IMR-90 (cell line): ENCODE data around the gene STK17B. TPM values are rescaled to one million over a fixed set of nuclear protein-coding genes. Genes with fewer than 3 reads are reported as not detected.

Experiments used
- ATAC-seq: fragments of 200-7000 bp; cut with Tn5 transposase; 2 replicates; pipeline ENCODE4 v1.9.1; 2020; ENCODE audit warnings: low read depth, mild to moderate bottlenecking, moderate library complexity
- BruUV-seq: library from RNA; stranded (reverse); fragments of 400-500 nt; replicated peaks from 2 replicates; lab custom pipeline; 2021; lab: Mats Ljungman, UMichigan
- CTCF ChIA-PET: fragments of 300-600 bp; formaldehyde crosslinking; extraction: SDS; loops from one replicate; lab custom pipeline; 2021; ENCODE audit warnings: antibody characterized with exemption; lab: Yijun Ruan, JAX
- POLR2A ChIA-PET: fragments of 300-600 bp; sonication (Branson Sonifier 250); formaldehyde crosslinking; loops from one replicate; lab custom pipeline; 2022; ENCODE audit warnings: antibody characterized with exemption; ENCODE audit not compliant: unreplicated experiment; lab: Charles Lee
- DNase-seq: peaks from one replicate; pipeline ENCODE4 v3.0.0; 2013
- H2AFZ ChIP-seq: replicated peaks from 2 replicates; pipeline ENCODE3; 2013; ENCODE audit warnings: low read length, mild to moderate bottlenecking; ENCODE audit not compliant: poor library complexity
- H2AK5ac ChIP-seq: 2 replicates; pipeline ENCODE4 v1.6.1; 2013; ENCODE audit warnings: low read depth, low read length, inconsistent platforms
- H2AK9ac ChIP-seq: replicated peaks from 2 replicates; pipeline ENCODE3; 2013; ENCODE audit warnings: mild to moderate bottlenecking, low read depth, low read length, moderate library complexity; ENCODE audit not compliant: poor library complexity
- H2BK120ac ChIP-seq: 2 replicates; pipeline ENCODE4 v1.6.1; 2013; ENCODE audit warnings: low read depth, low read length, inconsistent platforms
- H2BK15ac ChIP-seq: 3 replicates; pipeline ENCODE4 v1.6.1; 2013; ENCODE audit warnings: low read depth, low read length, inconsistent platforms
- H2BK20ac ChIP-seq: 2 replicates; pipeline ENCODE4 v1.6.1; 2013; ENCODE audit warnings: low read depth, mild to moderate bottlenecking, inconsistent platforms, low read length, moderate library complexity
- H2BK5ac ChIP-seq: 2 replicates; pipeline ENCODE4 v1.6.1; 2013; ENCODE audit warnings: mild to moderate bottlenecking, low read depth, low read length, inconsistent platforms; ENCODE audit not compliant: poor library complexity, severe bottlenecking
- H3K14ac ChIP-seq: replicated peaks from 2 replicates; pipeline ENCODE4 v1.6.1; 2013; ENCODE audit warnings: low read depth, low read length, inconsistent platforms
- H3K18ac ChIP-seq: 2 replicates; pipeline ENCODE4 v1.6.1; 2013; ENCODE audit warnings: low read depth, low read length, control low read depth
- H3K23ac ChIP-seq: 2 replicates; pipeline ENCODE4 v1.6.1; 2013; ENCODE audit warnings: low read depth, low read length, inconsistent platforms
- H3K27ac ChIP-seq: 2 replicates; pipeline ENCODE4 v1.5.1; 2013; ENCODE audit warnings: mild to moderate bottlenecking, control low read depth, low read length; ENCODE audit not compliant: insufficient read depth
- H3K27me3 ChIP-seq: 2 replicates; pipeline ENCODE4 v1.6.1; 2013; ENCODE audit warnings: low read length; ENCODE audit not compliant: control insufficient read depth, insufficient read depth
- H3K36me3 ChIP-seq: 2 replicates; pipeline ENCODE4 v1.6.1; 2013; ENCODE audit warnings: low read length, mixed read lengths; ENCODE audit not compliant: control insufficient read depth, insufficient read depth
- H3K4ac ChIP-seq: 2 replicates; pipeline ENCODE4 v1.6.1; 2013; ENCODE audit warnings: low read depth, low read length, inconsistent platforms
- H3K4me1 ChIP-seq: 2 replicates; pipeline ENCODE4 v1.6.1; 2013; ENCODE audit warnings: low read length, mixed read lengths; ENCODE audit not compliant: control insufficient read depth, insufficient read depth
- H3K4me2 ChIP-seq: 2 replicates; pipeline ENCODE4 v1.6.1; 2013; ENCODE audit warnings: low read depth, mild to moderate bottlenecking, control low read depth, low read length, moderate library complexity
- H3K4me3 ChIP-seq: 2 replicates; pipeline ENCODE4 v1.5.1; 2013; ENCODE audit warnings: low read depth, mild to moderate bottlenecking, control low read depth, low read length, moderate library complexity; ENCODE audit not compliant: insufficient read depth
- H3K56ac ChIP-seq: 2 replicates; pipeline ENCODE4 v1.6.1; 2013; ENCODE audit warnings: low read length, inconsistent platforms; ENCODE audit not compliant: insufficient read depth; ENCODE audit errors: extremely low read depth
- H3K79me1 ChIP-seq, 2 experiments: 2 replicates each; pipeline ENCODE4 v1.6.1; 2013; ENCODE audit warnings: low read length in 2 of 2, inconsistent platforms in 1 of 2, low read depth in 1 of 2
- H3K9ac ChIP-seq: 2 replicates; pipeline ENCODE4 v1.6.1; 2013; ENCODE audit warnings: low read depth, low read length, control low read depth
- H3K9me1 ChIP-seq: 2 replicates; pipeline ENCODE4 v1.6.1; 2013; ENCODE audit warnings: low read length, inconsistent platforms; ENCODE audit not compliant: insufficient read depth
- H3K9me3 ChIP-seq: 2 replicates; pipeline ENCODE4 v1.6.1; 2013; ENCODE audit warnings: low read length; ENCODE audit not compliant: control insufficient read depth, insufficient read depth
- H4K20me1 ChIP-seq: 2 replicates; pipeline ENCODE4 v1.6.1; 2013; ENCODE audit warnings: low read length, inconsistent platforms; ENCODE audit not compliant: insufficient read depth
- H4K5ac ChIP-seq: 2 replicates; pipeline ENCODE4 v1.6.1; 2013; ENCODE audit warnings: mild to moderate bottlenecking, low read depth, low read length, control low read depth
- H4K8ac ChIP-seq, 2 experiments: 2 replicates each; pipeline ENCODE4 v1.6.1; 2013; ENCODE audit warnings: low read depth in 2 of 2, low read length in 2 of 2, control low read depth in 1 of 2, inconsistent platforms in 1 of 2
- H4K91ac ChIP-seq: 2 replicates; pipeline ENCODE4 v1.6.1; 2013; ENCODE audit warnings: low read depth, low read length, inconsistent platforms; ENCODE audit not compliant: insufficient read depth
- BHLHE40 ChIP-seq: fragments of 150-350 bp; IDR thresholded peaks from 2 replicates; pipeline ENCODE4 v1.6.1; 2016; ENCODE audit warnings: mild to moderate bottlenecking, low read depth, low read length
- CEBPB ChIP-seq: IDR thresholded peaks from 2 replicates; pipeline ENCODE4 v1.6.1; 2012; ENCODE audit warnings: low read depth, low read length, improper control_type of control experiment
- CHD1 ChIP-seq: IDR thresholded peaks from 2 replicates; pipeline ENCODE4 v1.6.1; 2012; ENCODE audit warnings: low read depth, low read length, improper control_type of control experiment
- FOS ChIP-seq: fragments of 150-350 bp; IDR thresholded peaks from 2 replicates; pipeline ENCODE4 v1.6.1; 2016; ENCODE audit warnings: low read depth, low read length
- MAZ ChIP-seq: IDR thresholded peaks from 2 replicates; pipeline ENCODE4 v1.6.1; 2012; ENCODE audit warnings: low read depth, mild to moderate bottlenecking, low read length, improper control_type of control experiment, moderate library complexity, borderline replicate concordance
- MXI1 ChIP-seq: IDR thresholded peaks from 2 replicates; pipeline ENCODE4 v1.6.1; 2012; ENCODE audit warnings: low read depth, mild to moderate bottlenecking, low read length, moderate library complexity, borderline replicate concordance
- NFE2L2 ChIP-seq: fragments of 150-350 bp; IDR thresholded peaks from 2 replicates; pipeline ENCODE4 v1.6.1; 2016; ENCODE audit warnings: low read depth, mild to moderate bottlenecking, low read length
- RCOR1 ChIP-seq: IDR thresholded peaks from 2 replicates; pipeline ENCODE4 v1.6.1; 2012; ENCODE audit warnings: mild to moderate bottlenecking, low read length, improper control_type of control experiment; ENCODE audit not compliant: insufficient replicate concordance
- RFX5 ChIP-seq: IDR thresholded peaks from 2 replicates; pipeline ENCODE4 v1.8.0; 2012; ENCODE audit warnings: low read depth, mild to moderate bottlenecking, low read length, moderate library complexity
- SMC3 ChIP-seq: fragments of 150-350 bp; IDR thresholded peaks from 2 replicates; pipeline ENCODE4 v1.6.1; 2016; ENCODE audit warnings: low read depth, mild to moderate bottlenecking, antibody characterized with exemption, low read length, moderate library complexity
- WGBS, 2 experiments: methylation state at CpG; one replicate each; pipeline versions ENCODE4 v1.1.5 to v1.1.7; 2013; ENCODE audit warnings: missing lambda C conversion rate in 2 of 2; ENCODE audit not compliant: insufficient read length in 1 of 2; ENCODE audit errors: extremely low coverage in 2 of 2; 5-methylcytosine and 5-hydroxymethylcytosine counted together
- dilution Hi-C: fragments of 300-500 bp; cut with HindIII; formaldehyde crosslinking; loops from one replicate; pipeline ENCODE4 v1.14.3; 2018; ENCODE audit warnings: low sequenced_read_pairs; ENCODE audit not compliant: unreplicated experiment
- in situ Hi-C: fragments of 300-500 bp; cut with MboI; formaldehyde crosslinking; loops from 3 replicates; pipeline ENCODE4 v1.14.3; 2019; ENCODE audit warnings: low sequenced_read_pairs, inconsistent platforms, mixed read lengths
- intact Hi-C: fragments of 100-400 bp; cut with micrococcal nuclease; formaldehyde crosslinking; loops from 2 replicates; pipeline ENCODE4 v1.10.0; 2022
- polyA plus RNA-seq, 3 experiments: library from polyadenylated mRNA; depleted of rRNA; stranded (reverse); fragments of >200 nt; gene quantifications; 2 replicates each; pipeline ENCODE4 v1.2.3, GENCODE V29; 2012; ENCODE audit warnings: low replicate concordance in 1 of 3
- total RNA-seq: library from RNA; depleted of rRNA; stranded (reverse); fragments of >200 nt; gene quantifications from 2 replicates; pipeline ENCODE4 v1.2.3, GENCODE V29; 2012
- TF ChIP-seq, protein P1 (sequence below): fragments of 150-350 bp; IDR thresholded peaks from 2 replicates; pipeline ENCODE4 v1.6.1; 2016; ENCODE audit warnings: low read depth, mild to moderate bottlenecking, low read length, moderate library complexity, borderline replicate concordance
- TF ChIP-seq, protein P2 (sequence below): fragments of 150-350 bp; IDR thresholded peaks from 2 replicates; pipeline ENCODE4 v1.6.1; 2017; ENCODE audit warnings: mild to moderate bottlenecking, antibody characterized with exemption, low read length, low read depth
- TF ChIP-seq, protein P3 (sequence below): conservative IDR thresholded peaks from 2 replicates; pipeline ENCODE4 v1.5.1; 2012; ENCODE audit warnings: mild to moderate bottlenecking, low read depth, low read length, improper control_type of control experiment

The STK17B gene
- total and polyA plus RNA-seq, 2 of the 4 experiments (the other 2 are of a cell fraction) = 7.5 to 48.9 TPM

DNA sequence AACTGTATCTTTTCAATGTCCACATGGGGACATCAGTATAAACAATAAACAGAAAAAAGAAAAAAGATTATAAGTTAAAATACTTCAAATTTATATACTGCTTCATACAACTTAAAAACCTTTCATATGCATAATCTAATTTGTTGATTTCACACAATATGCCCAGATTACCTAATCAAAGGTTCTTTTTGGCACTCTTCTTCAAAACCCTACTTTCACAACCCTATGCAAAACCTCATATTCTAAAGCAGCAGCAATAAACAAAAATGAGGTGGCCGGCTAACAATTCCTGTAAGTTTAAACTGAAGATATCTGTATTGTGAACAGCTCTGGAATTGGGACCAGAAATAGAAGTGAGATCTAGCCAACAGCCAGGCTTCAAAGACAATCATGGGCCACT, 28.6 kb downstream of the STK17B start:
- no peak overlapping the region for H4K91ac ChIP-seq
- intact Hi-C loops = no loop called here
- no peak overlapping the region for H2AK5ac ChIP-seq
- ChIA-PET POLR2A (interaction anchor here (0.6 kb wide), 1 partner anchor 142 kb away, joined by 3 read pairs; no protein-coding TSS in a partner anchor), CTCF (no interaction called here)
- H3K4ac ChIP-seq = no peak overlapping the region
- H2BK15ac ChIP-seq = no peak overlapping the region
- H3K4me2 ChIP-seq = no peak overlapping the region
- no peak overlapping the region for H3K18ac ChIP-seq
- no peak overlapping the region for H3K4me3 ChIP-seq
- dilution Hi-C loops = no loop called here
- peaks cover 26% of the 10 kb centered on the region for H3K36me3 ChIP-seq
- no peak overlapping the region for H3K27ac ChIP-seq
- in situ Hi-C loops = no loop called here
- no peaks in the 10 kb centered on the region for H3K27me3 ChIP-seq
- H2BK20ac ChIP-seq = no peak overlapping the region
- ATAC-seq (no peak), DNase-seq (no peak)
- peaks cover 1% of the 10 kb centered on the region for H3K4me1 ChIP-seq
- H2AFZ ChIP-seq = no peak overlapping the region
- H4K5ac ChIP-seq = no peak overlapping the region
- H3K9me1 ChIP-seq = no peaks in the 10 kb centered on the region
- H2BK120ac ChIP-seq = no peak overlapping the region
- no TSS peak for BruUV-seq
- no peak for TF ChIP-seq MXI1
- no peak for TF ChIP-seq RFX5
- TF ChIP-seq NFE2L2 = no peak
- TF ChIP-seq SMC3 = no peak
- no peak for TF ChIP-seq BHLHE40
- TF ChIP-seq, protein P1, sequence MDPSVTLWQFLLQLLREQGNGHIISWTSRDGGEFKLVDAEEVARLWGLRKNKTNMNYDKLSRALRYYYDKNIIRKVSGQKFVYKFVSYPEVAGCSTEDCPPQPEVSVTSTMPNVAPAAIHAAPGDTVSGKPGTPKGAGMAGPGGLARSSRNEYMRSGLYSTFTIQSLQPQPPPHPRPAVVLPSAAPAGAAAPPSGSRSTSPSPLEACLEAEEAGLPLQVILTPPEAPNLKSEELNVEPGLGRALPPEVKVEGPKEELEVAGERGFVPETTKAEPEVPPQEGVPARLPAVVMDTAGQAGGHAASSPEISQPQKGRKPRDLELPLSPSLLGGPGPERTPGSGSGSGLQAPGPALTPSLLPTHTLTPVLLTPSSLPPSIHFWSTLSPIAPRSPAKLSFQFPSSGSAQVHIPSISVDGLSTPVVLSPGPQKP = no peak
- TF ChIP-seq, protein P2, sequence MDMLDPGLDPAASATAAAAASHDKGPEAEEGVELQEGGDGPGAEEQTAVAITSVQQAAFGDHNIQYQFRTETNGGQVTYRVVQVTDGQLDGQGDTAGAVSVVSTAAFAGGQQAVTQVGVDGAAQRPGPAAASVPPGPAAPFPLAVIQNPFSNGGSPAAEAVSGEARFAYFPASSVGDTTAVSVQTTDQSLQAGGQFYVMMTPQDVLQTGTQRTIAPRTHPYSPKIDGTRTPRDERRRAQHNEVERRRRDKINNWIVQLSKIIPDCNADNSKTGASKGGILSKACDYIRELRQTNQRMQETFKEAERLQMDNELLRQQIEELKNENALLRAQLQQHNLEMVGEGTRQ = no peak
- TF ChIP-seq, protein P3, sequence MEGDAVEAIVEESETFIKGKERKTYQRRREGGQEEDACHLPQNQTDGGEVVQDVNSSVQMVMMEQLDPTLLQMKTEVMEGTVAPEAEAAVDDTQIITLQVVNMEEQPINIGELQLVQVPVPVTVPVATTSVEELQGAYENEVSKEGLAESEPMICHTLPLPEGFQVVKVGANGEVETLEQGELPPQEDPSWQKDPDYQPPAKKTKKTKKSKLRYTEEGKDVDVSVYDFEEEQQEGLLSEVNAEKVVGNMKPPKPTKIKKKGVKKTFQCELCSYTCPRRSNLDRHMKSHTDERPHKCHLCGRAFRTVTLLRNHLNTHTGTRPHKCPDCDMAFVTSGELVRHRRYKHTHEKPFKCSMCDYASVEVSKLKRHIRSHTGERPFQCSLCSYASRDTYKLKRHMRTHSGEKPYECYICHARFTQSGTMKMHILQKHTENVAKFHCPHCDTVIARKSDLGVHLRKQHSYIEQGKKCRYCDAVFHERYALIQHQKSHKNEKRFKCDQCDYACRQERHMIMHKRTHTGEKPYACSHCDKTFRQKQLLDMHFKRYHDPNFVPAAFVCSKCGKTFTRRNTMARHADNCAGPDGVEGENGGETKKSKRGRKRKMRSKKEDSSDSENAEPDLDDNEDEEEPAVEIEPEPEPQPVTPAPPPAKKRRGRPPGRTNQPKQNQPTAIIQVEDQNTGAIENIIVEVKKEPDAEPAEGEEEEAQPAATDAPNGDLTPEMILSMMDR = no peak
- TF ChIP-seq MAZ = no peak
- TF ChIP-seq RCOR1 = no peak
- no peak for TF ChIP-seq FOS
- no peak for TF ChIP-seq CHD1
- no peak for TF ChIP-seq CEBPB
- 0 out of 2 replicates have a peak overlapping the region, but pooled peaks have one; percentile 60 for H3K23ac ChIP-seq
- H4K20me1 ChIP-seq = no peaks in the 10 kb centered on the region
- WGBS, 2 experiments = no CpG with 5 or more reads among the region's 1 CpG
- no peak overlapping the region for H4K8ac ChIP-seq
- peak overlapping the region; percentile 62 for H2BK5ac ChIP-seq
- H2AK9ac ChIP-seq = no peak overlapping the region
- H3K9me3 ChIP-seq = no peaks in the 10 kb centered on the region
- H3K9ac ChIP-seq = no peak overlapping the region
- H3K14ac ChIP-seq = no peak overlapping the region
- peaks cover 3 to 41% of the 10 kb centered on the region in 2 experiments for H3K79me1 ChIP-seq
- no peak overlapping the region for H3K56ac ChIP-seq
